ENCODE results near the gene TNFRSF21. TPM values are rescaled to one million over a fixed set of nuclear protein-coding genes. Genes with fewer than 3 reads are reported as not detected.

Gene TNFRSF21
- total RNA-seq, 2 donors from 2014 or later, result 7.3 to 15.3 TPM

GRCh38 chr6:47196113-47196512 is 113.6 kb downstream of the TNFRSF21 start:
- Histone ChIP-seq H3K27me3 (replicated peaks; ENCODE audit: insufficient read depth) (no peaks in the 10 kb centered on the region), H3K36me3 (no peaks in the 10 kb centered on the region), H3K4me3 (no peak overlapping the region), H3K9me3 (no peaks in the 10 kb centered on the region), H3K4me1 (ENCODE audit: control insufficient read depth in 1 of 2, low read depth in 2 of 2) (no peaks in the 10 kb centered on the region), H3K27ac (no peak overlapping the region)
- TF ChIP-seq CTCF (IDR thresholded peaks at IDR 0.05), result no peak
- ATAC-seq (ENCODE audit: insufficient number of reproducible peaks, low FRiP score, low read depth) (no peak), DNase-seq (ENCODE audit: low spot score) (no peak)

GRCh38 chr6:47195011-47195650 is 114.6 kb downstream of the TNFRSF21 start:
- no peaks in the 10 kb centered on the region for H3K9me3 ChIP-seq
- no peaks in the 10 kb centered on the region for H3K4me1 ChIP-seq (ENCODE audit: control insufficient read depth in 1 of 2, low read depth in 2 of 2)
- no peak for TF ChIP-seq CTCF (IDR thresholded peaks at IDR 0.05)
- no peaks in the 10 kb centered on the region for H3K36me3 ChIP-seq
- DNase-seq (ENCODE audit: low spot score), result no peak
- H3K27me3 ChIP-seq (replicated peaks; ENCODE audit: insufficient read depth), result no peaks in the 10 kb centered on the region
- H3K4me3 ChIP-seq, result no peak overlapping the region
- no peak for ATAC-seq (ENCODE audit: insufficient number of reproducible peaks, low FRiP score, low read depth)
- H3K27ac ChIP-seq, result no peak overlapping the region

GRCh38 chr6:47188588-47189021 is 121.1 kb downstream of the TNFRSF21 start:
- Histone ChIP-seq H3K27me3 (replicated peaks; ENCODE audit: insufficient read depth) (no peaks in the 10 kb centered on the region), H3K4me1 (ENCODE audit: control insufficient read depth in 1 of 2, low read depth in 2 of 2) (no peaks in the 10 kb centered on the region), H3K27ac (no peak overlapping the region), H3K9me3 (no peaks in the 10 kb centered on the region), H3K4me3 (no peak overlapping the region), H3K36me3 (no peaks in the 10 kb centered on the region)
- DNase-seq (ENCODE audit: low spot score) (no peak), ATAC-seq (ENCODE audit: insufficient number of reproducible peaks, low FRiP score, low read depth) (no peak)
- TF ChIP-seq CTCF (IDR thresholded peaks at IDR 0.05), result no peak

GRCh38 chr6:47187893-47188587 is 121.7 kb downstream of the TNFRSF21 start:
- H3K27me3 ChIP-seq (replicated peaks; ENCODE audit: insufficient read depth), result no peaks in the 10 kb centered on the region
- H3K4me3 ChIP-seq, result no peak overlapping the region
- no peak overlapping the region for H3K27ac ChIP-seq
- ATAC-seq (ENCODE audit: insufficient number of reproducible peaks, low FRiP score, low read depth) (no peak), DNase-seq (ENCODE audit: low spot score) (no peak)
- H3K36me3 ChIP-seq, result no peaks in the 10 kb centered on the region
- no peaks in the 10 kb centered on the region for H3K4me1 ChIP-seq (ENCODE audit: control insufficient read depth in 1 of 2, low read depth in 2 of 2)
- no peak for TF ChIP-seq CTCF (IDR thresholded peaks at IDR 0.05)
- H3K9me3 ChIP-seq, result no peaks in the 10 kb centered on the region

GRCh38 chr6:47187113-47187512 is 122.6 kb downstream of the TNFRSF21 start:
- no peaks in the 10 kb centered on the region for H3K9me3 ChIP-seq
- no peaks in the 10 kb centered on the region for H3K27me3 ChIP-seq (replicated peaks; ENCODE audit: insufficient read depth)
- no peak overlapping the region for H3K4me3 ChIP-seq
- ATAC-seq (ENCODE audit: insufficient number of reproducible peaks, low FRiP score, low read depth) (no peak), DNase-seq (ENCODE audit: low spot score) (no peak)
- H3K4me1 ChIP-seq (ENCODE audit: control insufficient read depth in 1 of 2, low read depth in 2 of 2), result no peaks in the 10 kb centered on the region
- no peaks in the 10 kb centered on the region for H3K36me3 ChIP-seq
- no peak overlapping the region for H3K27ac ChIP-seq
- TF ChIP-seq CTCF (IDR thresholded peaks at IDR 0.05), result no peak

All from thoracic aorta (tissue), 2 donors.